Stimulated activated CD8-positive, alpha-beta memory T cell treated with anti-CD3 and anti-CD28 coated beads, Interleukin-15, amount 100 ng/mL, for 48 hours (primary cell): ENCODE data around the gene MTCL1.

Source experiments
- DNase-seq, 2 donors: peaks; one replicate each; pipeline ENCODE4 v3.0.0-alpha.2; 2020; ENCODE audit warnings: low read depth in 2 of 2

MTCL1 gene

DNA sequence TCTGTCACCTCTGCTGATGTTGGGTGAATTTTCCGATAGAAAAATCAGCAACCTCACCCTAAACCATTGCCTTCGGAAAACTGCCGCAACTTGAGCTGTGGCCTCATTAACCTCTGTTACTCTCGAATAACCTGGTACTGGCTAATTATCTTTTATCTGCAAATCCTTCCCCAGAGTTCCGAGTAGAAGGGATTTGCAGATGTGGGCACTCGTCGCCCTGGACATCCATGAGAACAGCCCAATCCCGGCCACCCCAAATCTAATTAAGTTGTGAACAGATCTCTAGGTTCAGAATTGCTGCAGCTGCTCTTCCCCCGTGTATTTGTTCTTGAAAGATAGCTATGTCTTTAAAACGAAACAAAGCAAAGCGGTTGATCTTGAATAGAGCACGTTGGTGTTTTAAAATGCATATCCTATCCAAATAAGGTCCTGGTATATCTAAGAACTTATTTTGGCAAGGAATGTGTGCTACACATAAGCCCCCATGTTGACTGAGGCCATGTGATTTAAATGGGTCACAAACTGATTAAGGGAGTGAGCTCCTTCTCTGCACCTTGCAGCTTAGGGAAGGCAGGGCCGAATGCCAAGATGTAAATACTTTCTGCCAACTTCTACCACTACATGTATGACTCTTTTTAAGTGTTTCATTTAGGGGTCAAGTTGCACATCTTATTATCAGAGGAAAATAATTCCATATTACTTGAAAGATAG is 88.2 kb downstream of the MTCL1 start:
- DNase-seq, result no peak

- no peak for DNase-seq
Observed at GRCh38 chr18:8794156-8794933, 89.0 kb downstream of the MTCL1 start.

GRCh38 chr18:8794934-8795280 is 89.6 kb downstream of the MTCL1 start:
- DNase-seq, result no peak

DNA sequence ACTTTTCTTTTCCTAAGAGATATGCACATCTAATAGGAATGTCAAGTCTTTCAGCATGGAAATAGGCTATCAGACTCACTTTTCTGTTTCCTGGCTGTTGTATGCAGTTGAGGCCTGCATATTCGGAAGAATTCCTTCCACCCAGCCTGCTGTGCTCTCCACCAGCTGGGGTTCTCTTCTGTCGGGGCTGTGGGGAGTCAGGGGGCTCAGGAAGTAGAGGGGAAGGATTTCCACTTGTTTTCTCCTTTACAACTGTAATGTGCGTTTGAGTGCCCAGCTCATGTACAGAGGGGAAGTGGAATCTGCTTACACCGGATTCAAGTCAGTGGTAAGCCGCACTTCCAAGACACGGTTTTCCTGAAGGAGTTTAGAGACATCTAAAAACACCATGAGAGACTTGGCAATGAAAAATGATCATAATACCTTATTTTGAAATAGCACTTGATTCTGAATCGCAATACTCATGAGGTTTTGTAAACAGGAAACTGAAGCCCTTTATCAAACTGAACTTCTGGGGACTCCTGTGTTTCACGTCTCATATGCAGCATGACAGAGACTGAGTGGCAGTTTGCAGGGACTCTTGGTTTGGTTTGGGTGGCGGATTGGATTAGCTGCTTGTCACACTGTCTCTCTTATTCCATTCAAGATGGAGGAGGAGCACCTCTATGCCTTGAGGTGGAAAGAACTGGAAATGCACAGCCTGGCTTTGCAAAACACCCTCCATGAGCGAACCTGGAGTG is 90.4 kb downstream of the MTCL1 start:
- no peak for DNase-seq

DNA sequence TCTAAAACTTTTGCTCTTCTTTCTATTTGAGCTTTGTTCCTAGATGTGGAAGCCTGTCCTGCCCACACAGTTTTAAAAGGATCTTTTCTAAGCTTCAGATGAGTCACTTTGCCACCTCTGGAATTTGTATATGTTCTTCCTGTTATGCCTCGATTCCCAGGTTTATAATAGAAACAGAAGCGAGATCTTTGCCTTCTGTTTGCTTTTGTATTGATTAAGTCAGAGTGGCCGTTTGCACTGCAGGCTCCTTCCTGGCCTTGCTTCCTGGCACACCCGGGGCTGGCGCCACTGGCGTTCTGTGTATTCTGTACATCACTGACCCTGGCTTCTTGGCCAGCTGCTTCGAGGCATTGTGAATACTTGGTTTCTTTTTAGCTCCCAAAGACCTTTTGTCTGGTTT is 91.8 kb downstream of the MTCL1 start:
- DNase-seq, result no peak

DNA sequence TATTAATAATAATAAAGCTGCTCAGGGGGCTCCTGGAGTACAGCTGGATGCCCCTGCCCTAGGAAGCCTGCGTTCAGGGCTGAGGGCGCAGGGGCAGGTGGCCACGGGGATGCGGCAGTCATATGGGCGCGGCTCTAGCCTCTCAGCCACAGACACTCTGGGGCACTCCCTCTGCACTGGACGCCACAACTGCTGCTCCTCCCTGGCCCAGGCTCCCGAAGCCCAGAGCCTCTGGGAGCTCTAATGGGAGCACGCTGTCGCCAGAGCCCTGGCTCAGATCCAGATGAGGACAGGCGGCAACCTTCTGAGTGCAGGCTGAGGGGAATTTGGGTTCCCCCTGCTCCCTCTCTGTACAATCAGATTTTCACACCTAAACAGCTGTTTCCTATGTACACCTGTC is 93.6 kb downstream of the MTCL1 start:
- no peak for DNase-seq

DNA sequence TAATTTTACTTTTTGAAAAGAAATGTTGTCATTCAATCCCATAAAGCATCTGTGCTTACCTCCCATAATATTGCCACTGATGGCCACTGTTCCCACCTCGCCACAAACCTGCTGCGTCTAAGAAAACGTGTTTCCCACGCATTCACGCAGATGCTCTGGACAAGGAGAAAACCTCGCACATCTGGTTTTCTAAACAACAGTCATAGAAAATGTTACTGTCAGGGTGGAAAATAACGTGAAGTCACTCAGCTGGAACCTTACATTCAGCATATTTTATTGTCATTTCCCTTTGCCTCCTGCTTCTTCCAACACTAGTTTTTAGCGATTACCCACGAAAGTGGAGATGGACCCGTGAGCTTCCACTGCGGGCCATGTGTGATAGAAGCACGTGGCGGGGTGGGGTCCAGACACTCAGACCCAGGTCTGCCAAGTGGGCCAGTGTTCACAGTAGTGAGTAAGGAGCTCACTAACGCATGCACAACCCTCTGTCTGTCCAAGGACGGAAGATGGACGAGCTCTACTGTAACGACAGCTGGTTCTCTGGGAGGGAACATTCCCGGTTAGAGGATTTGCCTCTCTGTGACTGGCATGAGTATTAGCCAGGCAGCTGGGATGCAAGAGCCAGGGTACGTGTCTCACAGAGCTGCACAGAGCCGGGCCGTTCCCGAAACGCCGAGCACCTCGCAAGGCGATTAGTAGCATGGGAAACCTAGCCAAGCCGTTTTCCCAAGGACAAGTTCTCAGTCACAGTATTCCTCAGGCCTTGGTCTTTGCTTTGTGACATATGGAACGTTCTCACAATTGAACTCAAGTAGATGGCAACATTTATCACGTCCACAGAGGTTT is 94.5 kb downstream of the MTCL1 start:
- no peak for DNase-seq

DNA sequence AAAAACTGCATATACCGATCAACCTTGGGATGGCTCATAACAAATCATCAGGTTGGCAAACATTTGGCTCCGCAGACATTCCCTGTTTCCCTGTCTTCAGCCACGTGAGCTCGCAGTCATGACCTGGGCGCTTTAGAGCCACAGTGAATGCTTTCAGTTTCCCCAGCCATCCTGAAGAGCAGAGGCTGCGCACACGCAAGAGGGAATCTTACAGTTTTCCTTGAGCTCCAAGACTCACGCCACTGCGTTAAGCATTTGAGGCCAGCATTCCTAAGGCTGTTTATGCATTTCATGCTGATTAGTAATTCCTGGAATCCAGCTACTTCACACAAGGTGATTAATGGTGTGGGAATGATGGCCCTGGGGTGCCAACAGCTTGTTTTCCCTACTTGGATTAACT is 95.1 kb downstream of the MTCL1 start:
- DNase-seq, result no peak

DNA sequence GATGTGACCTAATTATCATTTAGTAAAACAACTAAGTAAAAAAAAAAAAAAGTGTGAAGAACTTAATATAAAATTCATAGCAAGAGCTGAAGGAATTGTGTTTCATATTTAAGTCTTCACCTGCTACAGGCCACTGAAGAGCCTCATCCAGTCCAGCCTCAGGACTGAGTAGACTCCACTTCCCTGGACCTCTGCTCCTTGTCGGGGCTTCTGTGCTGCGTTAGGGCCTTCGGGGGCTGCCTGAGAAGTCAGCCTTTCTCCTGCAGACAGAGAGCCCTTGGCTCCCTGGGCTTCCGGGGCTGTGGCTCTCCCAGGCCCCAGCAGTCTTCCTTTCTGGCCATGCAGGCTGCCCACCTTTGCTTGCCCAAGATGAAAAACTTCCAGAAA is 95.5 kb downstream of the MTCL1 start:
- no peak for DNase-seq

DNA sequence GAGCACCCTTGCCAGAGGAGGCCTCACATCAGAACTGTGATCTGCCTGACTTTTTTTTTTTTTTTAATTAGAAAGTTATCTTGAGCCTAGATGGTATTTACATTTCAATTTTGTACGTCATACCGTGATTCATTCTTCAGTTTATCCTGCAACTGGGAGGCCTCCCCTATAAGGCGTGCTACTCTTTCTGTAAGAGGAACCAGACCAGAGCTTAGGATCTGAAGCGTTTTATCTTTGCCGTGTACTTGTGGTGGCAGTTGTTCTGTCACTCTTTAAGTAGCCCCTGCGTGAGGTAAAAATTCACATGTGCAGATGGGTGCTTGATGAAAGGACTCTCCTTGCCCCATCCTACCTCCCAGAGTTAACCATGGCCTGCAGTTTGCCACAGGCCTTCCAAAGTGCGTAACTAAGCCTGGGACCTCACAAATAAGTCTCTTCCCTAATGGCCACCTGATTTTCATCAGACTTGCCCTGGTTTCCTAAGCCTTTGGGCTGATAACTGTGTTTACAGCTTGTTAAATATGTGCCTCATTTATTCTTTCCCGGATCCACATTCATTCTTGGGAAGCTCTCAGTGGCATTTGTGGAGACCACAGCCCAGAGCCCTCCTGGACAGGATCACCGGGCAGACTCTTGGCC is 96.0 kb downstream of the MTCL1 start:
- no peak for DNase-seq

GRCh38 chr18:8802017-8802672 is 96.8 kb downstream of the MTCL1 start:
- DNase-seq, result no peak

- DNase-seq, result no peak
Observed at GRCh38 chr18:8803063-8803795, 97.9 kb downstream of the MTCL1 start.

GRCh38 chr18:8803957-8804356 is 98.6 kb downstream of the MTCL1 start:
- DNase-seq, result no peak

GRCh38 chr18:8805552-8805951 is 100.2 kb downstream of the MTCL1 start:
- no peak for DNase-seq

DNA sequence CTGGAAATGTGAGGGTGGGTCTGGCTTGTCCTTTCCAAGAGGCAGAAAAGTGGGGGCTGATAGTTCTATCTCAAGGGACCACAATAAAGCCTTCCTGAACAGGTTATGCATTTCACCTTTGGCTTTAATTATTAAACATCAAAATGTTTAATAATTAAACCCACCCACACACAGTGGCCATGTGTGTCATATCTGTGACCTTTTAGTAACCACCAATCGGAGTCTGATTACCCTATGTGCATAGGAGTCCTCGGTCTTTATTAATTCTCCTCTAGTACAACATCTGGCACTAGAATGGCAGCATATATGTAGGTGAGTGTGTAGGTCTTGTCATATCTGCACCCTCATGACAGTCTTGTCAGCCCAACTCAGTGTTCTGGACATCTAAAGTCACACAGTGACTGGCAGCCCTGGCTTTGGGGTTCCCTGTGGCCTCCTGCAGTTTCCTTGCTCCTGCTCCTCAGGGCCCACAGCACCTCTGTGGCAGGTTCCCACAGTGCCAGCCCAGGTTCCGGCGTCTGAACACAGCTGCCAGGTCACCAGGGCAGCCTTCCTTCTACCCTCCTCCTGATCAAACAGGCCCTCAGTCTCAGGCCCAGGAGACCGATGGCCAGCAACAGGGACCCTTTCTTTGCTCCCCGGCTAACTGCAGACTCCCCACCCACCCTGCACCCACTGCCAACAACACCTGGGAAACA is 100.9 kb downstream of the MTCL1 start:
- DNase-seq, result no peak

- no peak for DNase-seq
Observed at GRCh38 chr18:8806798-8807487, 101.6 kb downstream of the MTCL1 start.

DNA sequence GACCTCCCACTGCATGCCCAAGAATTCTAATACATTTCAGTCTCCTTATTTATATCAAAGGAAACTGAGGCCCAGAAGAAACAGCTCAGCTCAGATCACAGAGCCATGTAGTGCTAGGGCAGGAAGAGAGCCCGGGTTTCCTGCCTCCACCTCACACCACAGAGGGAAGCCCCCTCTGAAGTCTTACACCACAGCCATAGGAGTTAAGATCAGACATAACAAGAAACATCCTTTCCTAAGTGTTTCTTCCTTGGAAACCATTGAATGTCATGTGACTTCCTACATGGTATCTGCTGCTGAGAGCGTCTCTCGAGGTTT is 102.1 kb downstream of the MTCL1 start:
- DNase-seq, result no peak

DNA sequence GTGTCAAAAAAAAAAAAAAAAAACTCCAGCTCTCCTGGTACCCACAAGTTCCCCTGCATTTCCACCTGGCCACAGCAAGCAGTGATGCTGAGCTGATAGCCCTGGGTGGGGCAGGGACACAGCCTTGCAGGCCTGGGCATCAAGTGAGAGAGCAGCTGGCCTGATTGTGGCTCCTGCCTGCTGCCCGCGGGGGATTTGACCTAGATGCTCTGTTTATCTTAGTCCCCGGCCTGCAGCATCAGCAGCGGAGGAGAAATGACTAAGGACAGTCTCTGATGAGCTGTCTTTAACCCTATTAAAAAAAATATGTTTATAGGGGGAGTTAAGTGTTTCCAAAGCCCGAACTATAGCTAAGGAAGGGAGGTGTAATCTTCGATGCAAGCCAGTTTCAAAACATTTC is 102.6 kb downstream of the MTCL1 start:
- no peak for DNase-seq

GRCh38 chr18:8809514-8809913 is 104.2 kb downstream of the MTCL1 start:
- no peak for DNase-seq
